Natural killer cell (primary cell): ENCODE data around the gene DKK1. TPM values are rescaled to one million over a fixed set of nuclear protein-coding genes. Genes with fewer than 3 reads are reported as not detected.

ENCODE experiments used
- ATAC-seq, 3 donors: fragments of 150-1000 bp in 2 of 3; fragments of 200-7000 bp in 1 of 3; cut with Tn5 transposase; 1 replicate in 1 of 3; 2 replicates in 2 of 3; pipeline ENCODE4 v1.10.0; 2021; ENCODE audit warnings: mild to moderate bottlenecking in 2 of 3, moderate library complexity in 2 of 3
- DNase-seq, 2 donors: peaks; one replicate each; pipeline versions ENCODE4 v3.0.0 to v3.0.0-alpha.2; 2013 to 2021; ENCODE audit warnings: mixed read lengths in 1 of 2
- H3K27ac ChIP-seq: one replicate; pipeline ENCODE4 v1.5.1; 2013; ENCODE audit warnings: mild to moderate bottlenecking, low read length
- H3K27me3 ChIP-seq: one replicate; pipeline ENCODE4 v1.6.1; 2013; ENCODE audit warnings: low read length; ENCODE audit not compliant: control insufficient read depth, insufficient read depth
- H3K36me3 ChIP-seq: one replicate; pipeline ENCODE4 v1.6.1; 2013; ENCODE audit warnings: low read length; ENCODE audit not compliant: control insufficient read depth, insufficient read depth
- H3K4me1 ChIP-seq: one replicate; pipeline ENCODE4 v1.6.1; 2013; ENCODE audit warnings: low read length; ENCODE audit not compliant: control insufficient read depth, insufficient read depth
- H3K4me3 ChIP-seq: one replicate; pipeline ENCODE4 v1.5.1; 2013; ENCODE audit warnings: low read length
- H3K9me3 ChIP-seq: one replicate; pipeline ENCODE4 v1.6.1; 2013; ENCODE audit warnings: low read length; ENCODE audit not compliant: control insufficient read depth, insufficient read depth
- H3K27ac Mint-ChIP-seq, 2 donors: one replicate each; pipeline ENCODE4 v1.8.0; 2022; ENCODE audit warnings: mild to moderate bottlenecking in 2 of 2, mixed read lengths in 2 of 2, moderate library complexity in 1 of 2
- H3K27me3 Mint-ChIP-seq, 2 donors: one replicate each; pipeline ENCODE4 v1.8.0; 2022; ENCODE audit warnings: low read depth in 2 of 2, mixed read lengths in 2 of 2
- H3K36me3 Mint-ChIP-seq: one replicate; pipeline ENCODE4 v1.8.0; 2022; ENCODE audit warnings: mixed read lengths
- H3K4me1 Mint-ChIP-seq, 2 donors: one replicate each; pipeline ENCODE4 v1.8.0; 2022; ENCODE audit warnings: mixed read lengths in 2 of 2
- H3K4me3 Mint-ChIP-seq: one replicate; pipeline ENCODE4 v1.8.0; 2022; ENCODE audit warnings: mild to moderate bottlenecking, moderate library complexity, mixed read lengths
- H3K9me3 Mint-ChIP-seq, 2 donors: one replicate each; pipeline ENCODE4 v1.8.0; 2022; ENCODE audit warnings: mixed read lengths in 2 of 2
- CTCF ChIP-seq: fragments of 200-600 bp; IDR thresholded peaks from one replicate; pipeline ENCODE4 v1.8.0; 2022; ENCODE audit warnings: antibody characterized with exemption
- WGBS: methylation state at CpG from one replicate; pipeline ENCODE4 v1.1.7; 2013; ENCODE audit warnings: missing lambda C conversion rate; ENCODE audit not compliant: insufficient coverage; 5-methylcytosine and 5-hydroxymethylcytosine counted together
- intact Hi-C: fragments of 100-400 bp; cut with micrococcal nuclease; formaldehyde crosslinking; loops from one replicate; pipeline ENCODE4 v1.14.2; 2022
- total RNA-seq, 4 donors: library from RNA; stranded (reverse); fragments of 120-200 nt in 1 of 4; gene quantifications; one replicate each; pipeline versions ENCODE4 v1.2.3 to v1.2.4, GENCODE V29; 2013 to 2022

The DKK1 gene
- total RNA-seq, 3 donors from 2014 or later (not counting 1 experiment from before 2014, with no cell fraction given), result not detected

GRCh38 chr10:52322323-52322722, 8.2 kb downstream of the DKK1 start:
- Histone ChIP-seq H3K4me1 (no peaks in the 10 kb centered on the region), H3K4me3 (no peak overlapping the region), H3K36me3 (no peaks in the 10 kb centered on the region), H3K27me3 (peaks cover 4% of the 10 kb centered on the region), H3K27ac (no peak overlapping the region), H3K9me3 (no peaks in the 10 kb centered on the region)
- H3K9me3 Mint-ChIP-seq, result no peaks in the 10 kb centered on the region
- intact Hi-C loops, result no loop called here
- ATAC-seq (no peak), DNase-seq (no peak)
- H3K36me3 Mint-ChIP-seq, result no peaks in the 10 kb centered on the region
- 88% methylated on average over 1 of the region's 1 CpG for WGBS
- no peak for TF ChIP-seq CTCF
- H3K4me3 Mint-ChIP-seq, result no peak overlapping the region
- no peak overlapping the region for H3K27ac Mint-ChIP-seq
- H3K4me1 Mint-ChIP-seq, result no peaks in the 10 kb centered on the region
- H3K27me3 Mint-ChIP-seq, result peaks cover 0 to 5% of the 10 kb centered on the region in 2 donors

- no peaks in the 10 kb centered on the region for H3K9me3 Mint-ChIP-seq
- Histone ChIP-seq H3K27me3 (peaks cover 4% of the 10 kb centered on the region), H3K9me3 (no peaks in the 10 kb centered on the region), H3K4me3 (no peak overlapping the region), H3K27ac (no peak overlapping the region), H3K4me1 (no peaks in the 10 kb centered on the region), H3K36me3 (no peaks in the 10 kb centered on the region)
- no peak for TF ChIP-seq CTCF
- intact Hi-C loops, result no loop called here
- ATAC-seq (no peak), DNase-seq (no peak)
- H3K27me3 Mint-ChIP-seq, result peaks cover 1 to 4% of the 10 kb centered on the region in 2 donors
- WGBS, result 100% methylated on average over 1 of the region's 1 CpG
- H3K4me3 Mint-ChIP-seq, result no peak overlapping the region
- no peaks in the 10 kb centered on the region for H3K36me3 Mint-ChIP-seq
- H3K4me1 Mint-ChIP-seq, result no peaks in the 10 kb centered on the region
- H3K27ac Mint-ChIP-seq, result no peak overlapping the region
Observed at GRCh38 chr10:52322936-52323335, 8.9 kb downstream of the DKK1 start.

GRCh38 chr10:52326382-52326781, 12.3 kb downstream of the DKK1 start:
- Mint-ChIP-seq H3K36me3 (no peaks in the 10 kb centered on the region), H3K4me1 (no peaks in the 10 kb centered on the region), H3K4me3 (no peak overlapping the region), H3K27me3 (peaks cover 4 to 11% of the 10 kb centered on the region in 2 donors), H3K27ac (no peak overlapping the region), H3K9me3 (no peaks in the 10 kb centered on the region)
- WGBS, result 33% methylated on average over 1 of the region's 2 CpGs
- no peaks in the 10 kb centered on the region for H3K27me3 ChIP-seq
- H3K4me1 ChIP-seq, result no peaks in the 10 kb centered on the region
- TF ChIP-seq CTCF, result no peak
- H3K27ac ChIP-seq, result no peak overlapping the region
- H3K9me3 ChIP-seq, result no peaks in the 10 kb centered on the region
- H3K36me3 ChIP-seq, result no peaks in the 10 kb centered on the region
- no peak overlapping the region for H3K4me3 ChIP-seq
- intact Hi-C loops, result no loop called here
- no peak for ATAC-seq
- DNase-seq, result no peak

GRCh38 chr10:52331638-52332364, 17.7 kb downstream of the DKK1 start:
- Mint-ChIP-seq H3K27ac (no peak overlapping the region), H3K36me3 (no peaks in the 10 kb centered on the region), H3K27me3 (peaks cover 0 to 11% of the 10 kb centered on the region in 2 donors), H3K9me3 (no peaks in the 10 kb centered on the region), H3K4me1 (no peaks in the 10 kb centered on the region), H3K4me3 (no peak overlapping the region)
- Histone ChIP-seq H3K27me3 (no peaks in the 10 kb centered on the region), H3K27ac (no peak overlapping the region), H3K9me3 (no peaks in the 10 kb centered on the region), H3K36me3 (no peaks in the 10 kb centered on the region), H3K4me1 (no peaks in the 10 kb centered on the region), H3K4me3 (no peak overlapping the region)
- DNase-seq (no peak), ATAC-seq (no peak)
- WGBS, result 100% methylated on average over 2 of the region's 3 CpGs
- intact Hi-C loops, result no loop called here
- no peak for TF ChIP-seq CTCF
